HG02852 (cell line): Measurements from ENCODE around the gene KMT2C.
A peak's percentile ranks its signal among the peaks of the same experiment; 100 is the strongest.
"Not testable (repeated sequence)": the region's sequence is repeated elsewhere in the genome, so short reads cannot be mapped to it uniquely, and the experiment has no call there.

Source experiments
- ATAC-seq: cut with Tn5 transposase; IDR thresholded peaks from one replicate; pipeline ENCODE4 v1.9.1; 2021; ENCODE audit warnings: mild to moderate bottlenecking, moderate library complexity; ENCODE audit not compliant: unreplicated experiment

KMT2C gene

DNA sequence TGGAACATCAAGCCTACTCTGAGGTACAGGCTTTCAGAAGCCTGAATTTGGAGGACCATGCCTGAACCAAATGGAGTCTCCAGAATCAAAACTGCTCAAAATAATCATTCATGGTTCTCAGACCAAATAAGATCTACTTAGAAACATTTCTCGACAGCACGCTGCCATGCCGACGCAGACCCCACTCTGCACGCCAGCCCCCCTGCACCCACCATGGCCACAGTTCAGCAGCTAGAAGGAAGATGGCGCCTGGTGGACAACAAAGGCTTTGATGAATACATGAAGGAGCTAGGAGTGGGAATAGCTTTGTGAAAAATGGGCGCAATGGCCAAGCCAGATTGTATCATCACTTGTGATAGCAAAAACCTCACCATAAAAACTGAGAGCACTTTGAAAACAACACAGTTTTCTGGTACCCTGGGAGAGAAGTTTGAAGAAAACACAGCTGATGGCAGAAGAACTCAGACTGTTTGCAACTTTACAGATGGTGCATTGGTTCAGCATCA lies 6.6 kb upstream of the KMT2C start:
- no peak for ATAC-seq

DNA sequence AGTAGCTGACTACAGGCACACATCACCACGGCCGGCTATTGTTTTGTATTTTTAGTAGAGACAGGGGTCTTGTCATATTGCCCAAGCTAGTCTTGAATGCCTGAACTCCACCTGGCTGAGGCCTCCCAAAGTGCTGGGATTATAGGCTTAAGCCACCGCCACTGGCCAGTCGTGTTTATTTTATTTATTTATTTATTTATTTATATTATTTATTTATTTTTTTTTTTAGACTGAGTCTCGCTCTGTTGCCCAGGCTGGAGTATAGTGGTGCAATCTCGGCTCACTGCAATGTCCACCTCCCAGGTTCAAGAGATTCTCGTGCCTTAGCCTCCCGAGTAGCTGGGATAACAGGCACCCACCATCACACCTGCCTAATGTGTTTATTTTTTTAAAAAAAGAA lies 6.0 kb upstream of the KMT2C start:
- ATAC-seq: not testable (repeated sequence)

DNA sequence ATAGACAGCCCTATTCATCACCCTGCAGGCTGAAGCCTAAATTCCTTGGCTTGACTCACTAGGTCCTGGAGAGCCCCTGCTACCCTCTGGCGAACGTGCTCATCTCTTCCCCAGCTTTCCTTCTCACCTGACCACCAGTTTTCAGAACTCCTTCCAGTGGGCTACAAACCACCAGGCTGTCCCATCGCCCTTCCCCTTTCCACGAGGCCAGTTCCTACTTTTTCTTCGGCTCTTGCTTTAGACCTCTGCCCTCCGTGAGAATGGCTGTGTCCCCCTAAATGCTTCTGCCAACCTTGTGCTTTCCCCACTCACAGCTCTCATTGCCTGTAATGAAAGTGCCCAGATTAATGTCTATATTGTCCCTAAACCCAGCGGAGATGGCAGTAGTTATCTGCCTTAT lies 5.4 kb upstream of the KMT2C start:
- ATAC-seq: not testable (repeated sequence)

DNA sequence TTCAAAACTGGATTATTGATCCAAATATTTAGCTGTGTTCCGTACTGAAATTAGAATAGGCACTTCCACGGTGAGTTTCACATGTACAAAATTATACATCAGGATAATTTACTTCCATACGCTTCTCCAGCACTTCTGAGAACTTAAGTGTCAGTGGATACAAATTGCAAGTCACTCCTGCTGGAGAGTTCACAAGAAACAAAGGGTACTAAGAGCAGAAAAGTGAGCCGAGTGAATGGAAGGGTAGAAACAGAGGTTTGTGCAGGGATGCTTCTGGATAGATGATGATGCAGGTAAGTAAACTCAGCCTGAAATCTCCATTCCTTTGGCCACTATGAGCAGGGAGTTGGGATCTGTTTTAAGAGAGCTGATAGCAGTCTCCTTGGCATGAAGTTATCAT lies 2.2 kb upstream of the KMT2C start:
- not testable (repeated sequence) for ATAC-seq

DNA sequence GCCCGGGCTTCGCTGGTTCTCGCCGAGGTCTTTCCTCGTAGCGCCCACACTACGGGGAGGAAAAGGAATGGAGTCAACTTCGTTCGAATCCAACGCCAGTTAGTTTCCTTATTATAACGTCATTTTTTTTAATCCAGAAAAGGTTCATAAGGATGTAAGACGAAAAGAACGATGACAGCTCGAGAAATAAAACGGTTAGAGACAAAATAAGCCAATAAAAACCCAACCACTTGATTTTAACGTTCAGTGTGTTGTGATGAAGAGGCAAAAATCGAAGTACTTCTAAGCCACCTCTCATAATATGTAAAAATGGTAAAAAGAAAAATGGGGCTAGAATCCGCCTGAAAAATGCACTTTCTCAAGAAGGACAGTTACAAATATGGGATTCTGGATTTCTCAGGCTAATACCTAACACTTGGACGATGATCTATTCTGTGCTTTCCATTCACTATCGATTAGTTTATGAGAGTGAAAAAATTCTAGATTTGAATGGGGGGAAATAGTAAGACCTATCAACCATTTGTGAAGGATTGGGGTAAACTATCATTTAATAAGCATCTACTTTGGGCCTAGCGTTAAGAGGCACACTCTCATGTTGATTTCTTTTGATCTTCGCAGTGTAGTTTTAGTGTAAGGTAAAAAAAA lies 1.2 kb upstream of the KMT2C start:
- ATAC-seq: not testable (repeated sequence)

DNA sequence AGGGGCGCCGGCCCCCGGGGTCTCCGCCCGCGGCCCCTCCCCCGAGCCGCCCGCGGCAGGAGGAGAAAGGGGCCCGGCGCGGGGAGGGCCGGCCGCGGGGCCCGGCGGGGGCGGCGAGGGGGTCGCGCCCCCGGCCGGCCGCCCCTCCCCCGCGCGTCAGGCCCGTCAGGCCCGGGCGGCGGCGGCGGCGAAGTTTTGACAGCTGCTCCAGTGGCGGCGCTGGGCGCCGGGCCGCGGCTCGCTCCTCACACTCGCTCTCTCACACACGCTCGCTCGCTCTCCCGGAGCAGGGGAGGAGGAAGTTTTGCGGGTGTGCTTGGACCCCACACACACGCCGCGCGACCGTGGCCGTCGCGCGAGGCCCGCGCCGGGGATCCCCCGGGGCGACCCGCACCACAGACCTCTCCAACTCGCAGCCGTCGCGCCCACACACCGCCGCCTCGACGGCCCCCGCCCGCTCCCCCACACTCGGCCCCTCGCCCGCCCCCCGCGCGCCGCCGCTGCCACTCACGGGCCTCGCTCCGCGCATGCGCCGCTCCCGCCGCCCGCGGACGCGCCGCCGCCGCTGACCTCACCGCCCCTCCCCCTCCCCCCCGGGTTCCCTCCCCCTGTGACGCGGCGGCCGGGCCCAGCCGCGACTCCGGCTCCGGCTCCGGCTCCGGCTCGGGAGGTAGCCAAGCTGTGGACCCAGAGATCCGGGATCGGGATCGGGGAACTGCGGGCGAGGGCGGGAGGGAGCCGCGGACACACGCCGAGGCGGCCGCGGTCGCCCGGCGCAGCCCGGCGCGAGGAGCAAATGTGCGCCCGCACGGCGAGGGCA lies 518 bp upstream of the KMT2C start:
- ATAC-seq: peak; percentile 49

DNA sequence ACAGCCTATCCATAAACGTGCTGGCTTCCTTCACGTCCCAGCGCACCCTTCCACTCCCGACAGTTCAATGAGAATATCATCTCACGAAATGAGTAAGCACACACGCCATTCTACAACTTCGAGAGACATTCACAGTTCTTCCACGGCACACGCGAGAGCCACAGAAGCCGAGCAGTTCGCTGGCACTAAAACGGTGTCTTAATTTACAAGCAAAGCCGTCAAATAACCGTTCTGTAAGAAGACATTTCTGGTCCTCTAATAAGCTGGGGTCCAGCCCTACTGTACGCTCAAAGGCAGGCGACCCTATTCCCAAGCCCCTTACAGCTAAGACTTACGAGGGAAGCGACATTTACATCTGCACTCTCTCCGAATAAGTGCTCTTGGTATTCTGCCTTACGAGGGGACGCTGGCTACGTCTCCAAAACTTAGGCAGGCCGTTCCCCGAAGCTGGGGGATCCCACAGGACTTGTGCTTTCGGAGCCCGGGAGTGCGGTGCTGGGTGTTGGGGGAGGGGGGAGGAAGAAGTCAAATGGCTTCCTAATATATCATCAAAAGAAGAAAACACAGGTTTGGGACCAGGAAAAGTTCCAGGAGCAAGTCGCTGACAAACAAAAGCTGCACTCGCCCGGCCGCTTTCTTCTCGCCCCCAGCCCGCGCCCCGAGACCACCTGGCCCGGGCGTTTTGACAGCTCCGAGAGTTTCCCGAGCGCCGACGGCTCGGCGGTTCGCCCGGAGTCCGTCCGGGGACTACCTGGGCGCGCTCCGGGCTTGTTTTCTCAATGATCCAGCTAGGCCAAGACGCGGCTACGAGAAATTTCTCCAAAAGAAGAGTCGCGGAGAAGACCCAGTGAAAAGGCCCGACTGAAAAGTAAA lies 1.1 kb downstream of the KMT2C start:
- ATAC-seq: peak; percentile 24

DNA sequence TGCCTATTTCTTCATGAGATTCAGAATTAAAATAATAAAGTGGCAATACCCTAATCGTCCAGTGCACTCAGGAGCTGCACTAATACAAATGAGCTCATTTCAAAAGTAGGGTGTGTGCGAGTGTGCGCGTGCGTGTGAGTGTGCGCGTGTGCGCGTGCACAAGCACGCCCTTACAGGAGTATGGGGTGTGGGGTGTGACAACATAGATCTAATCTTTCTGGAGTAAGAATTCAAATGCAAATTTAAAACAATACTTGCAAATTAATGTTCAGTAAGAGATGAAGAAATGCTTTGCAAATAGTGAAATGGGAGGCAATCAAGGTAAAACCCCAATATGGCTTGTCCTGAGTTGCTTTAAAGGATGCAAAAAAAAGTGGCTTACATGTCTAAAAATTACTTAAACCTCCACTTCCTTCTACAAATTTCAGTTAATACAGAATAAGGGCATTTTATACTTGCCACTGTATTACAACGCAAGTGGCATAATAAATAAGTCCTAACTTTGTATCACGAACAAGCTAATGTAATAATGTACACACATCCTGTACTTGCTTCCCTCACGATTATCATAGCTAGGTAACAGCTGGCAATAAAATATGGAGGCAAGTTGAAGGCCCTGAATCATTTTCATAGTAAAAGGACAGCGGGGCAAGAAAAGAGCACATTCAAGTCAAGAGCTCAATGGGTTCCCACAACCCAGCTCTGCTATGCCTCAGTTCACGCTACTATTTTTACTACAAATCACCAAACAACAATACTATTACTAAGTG lies 1.9 kb downstream of the KMT2C start:
- peak; percentile 28 for ATAC-seq

DNA sequence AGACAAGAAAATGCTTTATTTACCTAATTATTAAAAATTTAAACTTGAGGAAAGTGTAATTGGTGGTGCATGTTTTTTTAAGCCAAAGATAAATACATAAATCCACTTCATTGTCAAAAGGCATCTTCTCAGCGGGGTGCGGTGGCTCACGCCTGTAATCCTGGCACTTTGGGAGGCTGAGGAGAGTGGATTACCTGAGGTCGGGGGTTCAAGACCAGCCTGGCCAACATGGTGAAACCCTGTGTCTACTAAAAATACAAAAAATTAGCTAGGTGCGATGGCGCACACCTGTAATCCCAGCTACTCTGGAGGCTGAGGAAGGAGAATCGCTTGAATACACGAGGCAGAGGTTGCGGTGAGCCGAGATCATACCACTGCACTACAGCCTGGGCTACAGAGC lies 3.1 kb downstream of the KMT2C start:
- ATAC-seq: not testable (repeated sequence)

DNA sequence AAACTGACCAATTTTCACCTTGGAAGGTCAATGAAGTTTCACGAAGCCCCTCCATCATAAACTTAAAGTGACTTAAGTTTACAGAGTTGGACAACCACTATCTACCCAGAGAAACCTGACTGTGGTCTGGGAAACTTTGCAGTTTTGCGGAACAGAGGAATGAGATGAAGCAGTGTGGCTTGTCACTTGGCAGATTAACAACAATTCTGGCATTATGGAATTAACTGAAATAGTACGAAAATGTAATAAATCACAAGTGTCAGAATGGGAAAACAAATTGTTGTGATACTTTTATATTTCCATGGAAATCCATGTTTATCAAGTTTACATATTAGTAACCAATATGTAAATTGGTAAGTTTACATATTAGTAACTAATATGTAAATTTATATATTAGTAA lies 4.9 kb downstream of the KMT2C start:
- ATAC-seq: no peak

DNA sequence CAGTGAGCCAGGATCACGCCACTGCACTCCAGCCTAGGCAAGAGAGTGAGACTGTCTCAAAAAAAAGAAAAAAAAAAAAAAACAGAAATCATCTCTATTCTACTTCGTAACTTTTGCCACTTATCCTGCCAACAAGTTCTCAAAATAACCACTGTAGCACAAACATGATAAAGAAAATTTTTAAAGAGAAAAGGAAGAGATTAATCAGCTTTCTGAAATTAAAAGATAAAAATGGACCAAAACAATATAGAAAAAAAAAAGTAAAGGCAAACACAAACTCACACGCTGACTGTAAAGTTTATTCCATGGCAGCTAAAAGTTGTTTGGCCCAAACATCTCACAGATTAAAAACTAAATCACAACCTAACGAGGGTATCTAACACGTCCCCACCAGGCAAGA lies 5.7 kb downstream of the KMT2C start:
- not testable (repeated sequence) for ATAC-seq

DNA sequence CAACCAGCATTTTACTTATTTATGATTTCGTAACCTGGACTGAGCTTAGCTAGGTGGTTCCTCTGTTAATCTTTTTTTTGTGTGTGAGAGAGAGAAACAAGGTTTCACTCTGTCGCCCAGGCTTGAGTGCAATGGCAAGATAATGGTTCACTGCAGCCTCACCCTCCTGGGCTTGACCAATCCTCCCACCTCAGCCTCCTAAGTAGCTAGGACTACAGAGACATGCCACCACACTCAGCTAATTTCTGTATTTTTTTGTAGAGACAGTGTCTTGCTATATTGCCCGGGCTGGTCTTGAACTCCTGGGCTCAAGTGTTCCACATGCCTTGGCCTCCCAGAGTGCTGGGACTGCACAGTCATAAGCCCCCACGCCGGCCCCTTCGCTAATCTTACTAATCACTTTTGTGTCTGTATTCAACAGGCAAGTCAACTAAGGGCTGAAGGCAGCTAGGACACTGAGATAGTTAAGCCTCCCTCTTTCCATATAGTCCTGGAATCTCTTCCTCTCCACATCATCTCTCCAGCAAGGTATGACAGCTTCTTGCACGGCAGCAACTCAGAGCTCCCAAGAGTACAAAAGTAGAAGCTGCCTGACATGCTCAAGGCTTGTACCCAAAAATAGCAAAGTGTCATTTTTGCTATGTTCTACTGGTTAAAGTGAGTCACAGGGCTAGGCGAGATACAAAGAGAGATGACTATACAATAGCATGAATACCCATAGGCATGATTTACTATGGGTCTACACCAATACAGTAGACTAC lies 11.3 kb downstream of the KMT2C start:
- no peak for ATAC-seq

DNA sequence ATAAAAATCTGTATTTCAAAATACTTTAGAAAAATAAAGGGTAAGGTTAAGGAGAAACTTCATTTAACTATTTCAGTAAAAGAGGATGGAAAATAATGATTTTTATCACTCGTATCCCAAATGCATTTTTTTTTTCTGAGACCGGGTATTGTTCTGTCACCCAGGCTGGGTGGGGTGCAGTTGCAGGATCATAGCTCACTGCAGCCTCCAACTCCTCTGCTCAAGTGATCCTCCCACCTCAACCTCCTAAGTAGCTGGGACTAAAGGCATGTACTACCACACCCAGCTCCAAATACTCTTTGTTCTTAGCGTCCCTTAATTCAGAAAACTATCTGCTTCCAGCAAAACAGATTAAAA lies 11.8 kb downstream of the KMT2C start:
- no peak for ATAC-seq

DNA sequence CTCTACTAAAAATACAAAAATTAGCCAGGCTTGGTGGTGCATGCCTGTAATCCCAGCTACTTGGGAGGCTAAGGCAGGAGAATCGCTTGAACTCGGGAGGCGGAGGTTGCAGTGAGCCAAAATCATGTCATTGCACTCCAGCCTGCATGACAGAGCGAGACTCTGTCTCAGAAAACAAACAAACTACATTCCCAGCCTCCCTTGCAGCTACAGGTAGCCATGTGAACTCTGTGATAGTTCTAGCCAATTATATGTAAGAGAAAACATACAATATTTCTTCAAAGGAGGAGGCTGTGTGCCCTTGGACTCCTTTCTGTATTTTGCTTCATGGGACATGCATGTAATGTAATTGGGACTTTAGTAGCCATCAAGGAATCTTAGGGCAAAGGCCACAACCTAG lies 12.6 kb downstream of the KMT2C start:
- ATAC-seq: not testable (repeated sequence)

DNA sequence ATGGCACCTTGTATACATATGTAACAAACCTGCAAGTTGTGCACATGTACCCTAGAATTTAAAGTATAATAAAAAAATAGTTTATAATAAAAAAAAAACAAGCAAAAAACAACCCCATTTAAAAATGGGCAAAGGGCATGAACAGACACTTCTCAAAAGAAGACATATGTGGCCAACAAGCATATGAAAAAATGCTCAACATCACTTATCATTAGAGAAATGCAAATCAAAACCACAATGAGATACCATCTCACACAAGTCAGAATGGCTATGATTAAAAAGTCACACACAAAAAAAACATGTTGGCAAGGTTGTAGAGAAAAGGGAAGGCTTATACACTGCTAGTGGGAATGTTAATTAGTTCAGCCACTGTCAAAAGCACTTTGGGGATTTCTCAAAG lies 14.9 kb downstream of the KMT2C start:
- not testable (repeated sequence) for ATAC-seq

DNA sequence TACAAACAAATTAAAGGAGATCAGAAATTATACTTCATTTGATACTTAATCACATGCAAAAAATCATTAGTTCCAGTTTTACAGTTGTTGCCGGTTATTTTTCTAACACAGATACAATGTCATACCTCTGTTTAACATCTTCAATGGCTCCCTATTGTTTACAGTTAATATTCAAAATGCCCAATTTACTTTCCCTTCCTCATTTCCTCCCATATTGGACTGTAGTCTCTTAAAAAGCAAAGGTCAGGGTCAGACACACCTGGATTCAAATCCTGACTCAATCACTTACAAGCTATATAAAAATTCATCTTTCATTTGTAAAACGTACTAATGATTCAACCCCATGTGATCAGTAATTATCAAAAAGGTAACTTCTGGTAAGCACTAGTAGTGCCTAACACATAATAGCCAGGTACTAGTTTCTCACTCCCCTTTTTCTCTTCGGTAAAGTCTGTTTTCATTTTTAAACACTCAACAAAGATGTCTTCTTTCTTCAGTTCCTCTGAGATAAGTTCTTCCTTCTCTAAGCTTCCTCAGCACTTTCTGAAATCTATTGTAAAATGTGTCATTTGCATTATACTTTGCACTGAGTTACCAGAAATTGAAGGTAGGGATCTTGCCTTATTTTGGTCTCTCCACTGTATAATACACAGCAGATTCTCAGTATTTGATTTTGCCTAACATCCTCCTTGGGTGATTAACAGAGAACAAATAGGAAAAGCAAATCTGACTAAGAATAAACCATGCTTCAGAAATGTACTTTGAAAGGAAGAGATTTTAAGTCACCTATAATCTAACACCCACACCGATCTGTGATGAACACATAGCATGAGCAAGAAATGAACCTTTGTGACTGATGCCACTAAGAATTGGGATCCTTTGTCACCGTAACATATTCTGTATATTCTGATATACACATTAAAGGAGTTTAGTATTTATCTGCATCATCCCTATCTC lies 16.1 kb downstream of the KMT2C start:
- no peak for ATAC-seq

DNA sequence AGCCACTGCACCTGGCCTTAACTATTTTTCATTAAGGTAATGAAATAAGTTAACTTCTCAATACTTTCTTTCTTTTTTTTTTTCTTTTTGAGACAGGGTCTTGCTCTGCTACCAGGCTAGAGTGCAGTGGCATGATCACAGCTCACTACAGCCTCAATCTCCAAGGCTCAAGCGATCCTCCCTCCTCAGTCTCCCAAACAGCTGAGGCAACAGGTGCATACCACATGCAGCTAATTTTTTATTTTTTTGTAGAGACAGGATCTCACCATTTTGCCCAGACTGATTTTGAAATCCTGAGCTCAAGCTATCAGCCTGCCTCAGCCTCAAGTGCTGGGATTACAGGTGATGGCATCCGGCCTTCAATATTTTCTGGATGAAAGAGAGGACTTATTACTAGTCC lies 21.0 kb downstream of the KMT2C start:
- no peak for ATAC-seq

DNA sequence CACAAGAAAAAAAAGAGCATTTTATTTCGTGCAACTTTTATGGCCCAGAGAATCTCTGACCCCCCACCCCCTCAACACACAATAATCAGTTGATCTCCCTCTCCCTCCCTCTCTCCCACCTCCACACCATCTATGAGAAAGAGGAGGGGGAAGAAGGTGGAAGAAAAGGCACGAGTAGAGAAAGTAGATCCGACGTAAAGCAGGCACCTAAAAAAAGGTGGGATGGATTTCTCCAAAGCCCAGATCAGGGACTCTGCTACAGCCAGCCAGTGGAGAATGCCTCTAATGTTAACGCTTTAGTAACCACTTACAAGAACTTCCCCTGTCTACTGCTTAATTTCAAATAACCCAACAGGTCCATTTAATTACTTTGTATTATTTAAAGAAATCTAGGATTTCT lies 24.4 kb downstream of the KMT2C start:
- no peak for ATAC-seq

DNA sequence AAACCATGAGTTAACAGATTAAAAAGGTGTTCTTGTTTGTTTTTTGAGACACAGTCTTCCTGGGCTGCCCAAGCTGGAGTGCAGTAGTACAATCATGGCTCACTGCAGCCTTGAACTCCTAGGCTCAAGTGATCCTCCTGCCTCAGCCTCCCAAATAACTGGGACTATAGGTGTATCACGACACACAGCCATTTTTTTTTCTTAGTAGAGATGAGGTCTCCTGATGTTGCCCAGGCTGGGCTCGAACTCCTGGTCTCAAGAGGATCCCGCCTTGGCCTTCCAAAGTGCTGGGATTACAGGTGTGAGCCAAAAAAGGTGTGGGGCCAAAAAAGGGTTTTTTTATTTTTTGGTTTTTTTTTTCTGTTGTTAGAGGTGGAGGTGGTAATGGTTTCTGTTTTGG lies 29.3 kb downstream of the KMT2C start:
- ATAC-seq: no peak
